Prostate gland (tissue), 2 donors: Measurements from ENCODE around the gene TBC1D16. TPM values are rescaled to one million over a fixed set of nuclear protein-coding genes. Genes with fewer than 3 reads are reported as not detected.
A peak's percentile ranks its signal among the peaks of the same experiment; 100 is the strongest.

Experiments used
- DNase-seq: peaks from one replicate; pipeline ENCODE4 v3.0.0-alpha.2; 2019; ENCODE audit warnings: low spot score
- H3K27ac ChIP-seq, 2 donors: fragments of 200-600 bp; sonication (generic); 2 replicates each; pipeline ENCODE4 v1.5.1; 2017 to 2019
- H3K27me3 ChIP-seq: fragments of 200-600 bp; sonication (generic); replicated peaks from 2 replicates; pipeline ENCODE4 v1.5.1; 2019; ENCODE audit not compliant: insufficient read depth
- H3K36me3 ChIP-seq, 2 donors: fragments of 200-600 bp; sonication (generic); 1 replicate in 1 of 2; 2 replicates in 1 of 2; pipeline versions ENCODE4 v1.5.1 to v1.8.1; 2017 to 2019
- H3K4me1 ChIP-seq: fragments of 200-600 bp; sonication (generic); replicated peaks from 2 replicates; pipeline ENCODE4 v1.5.1; 2019
- H3K4me3 ChIP-seq, 2 donors: fragments of 200-600 bp; sonication (generic); 2 replicates each; pipeline ENCODE4 v1.5.1; 2017 to 2019
- H3K9me3 ChIP-seq: fragments of 200-600 bp; sonication (generic); 2 replicates; pipeline ENCODE4 v1.5.1; 2017
- POLR2A ChIP-seq: fragments of 450-650 bp; IDR thresholded peaks from one replicate; pipeline ENCODE4 v1.6.1; 2016; ENCODE audit warnings: antibody characterized with exemption, mild to moderate bottlenecking
- POLR2AphosphoS5 ChIP-seq: sonication (generic); formaldehyde crosslinking; IDR thresholded peaks from one replicate; pipeline ENCODE4 v1.6.1; 2017; ENCODE audit warnings: antibody characterized with exemption
- WGBS: methylation state at CpG from one replicate; pipeline ENCODE4 v1.1.5; 2018; 5-methylcytosine and 5-hydroxymethylcytosine counted together
- intact Hi-C: fragments of 100-400 bp; cut with DNase I; formaldehyde crosslinking; loops from one replicate; pipeline ENCODE4 v1.14.2; 2022
- total RNA-seq, 2 donors: library from RNA; depleted of rRNA; stranded (reverse); fragments of >200 nt; gene quantifications; one replicate each; pipeline ENCODE4 v1.1.0, GENCODE V29; 2016
- TF ChIP-seq, protein P1 (sequence below), 4 experiments: fragments of 200-600 bp in 2 of 4; fragments of 450-650 bp in 2 of 4; sonication (generic) in 2 of 4; IDR thresholded peaks; 1 replicate in 3 of 4; 2 replicates in 1 of 4; pipeline ENCODE4 v1.5.1; 2016 to 2019; ENCODE audit warnings: antibody characterized with exemption in 4 of 4, mild to moderate bottlenecking in 2 of 4, moderate library complexity in 2 of 4

The TBC1D16 gene
- total RNA-seq, 2 donors from 2014 or later: 29.1 to 41.9 TPM

DNA sequence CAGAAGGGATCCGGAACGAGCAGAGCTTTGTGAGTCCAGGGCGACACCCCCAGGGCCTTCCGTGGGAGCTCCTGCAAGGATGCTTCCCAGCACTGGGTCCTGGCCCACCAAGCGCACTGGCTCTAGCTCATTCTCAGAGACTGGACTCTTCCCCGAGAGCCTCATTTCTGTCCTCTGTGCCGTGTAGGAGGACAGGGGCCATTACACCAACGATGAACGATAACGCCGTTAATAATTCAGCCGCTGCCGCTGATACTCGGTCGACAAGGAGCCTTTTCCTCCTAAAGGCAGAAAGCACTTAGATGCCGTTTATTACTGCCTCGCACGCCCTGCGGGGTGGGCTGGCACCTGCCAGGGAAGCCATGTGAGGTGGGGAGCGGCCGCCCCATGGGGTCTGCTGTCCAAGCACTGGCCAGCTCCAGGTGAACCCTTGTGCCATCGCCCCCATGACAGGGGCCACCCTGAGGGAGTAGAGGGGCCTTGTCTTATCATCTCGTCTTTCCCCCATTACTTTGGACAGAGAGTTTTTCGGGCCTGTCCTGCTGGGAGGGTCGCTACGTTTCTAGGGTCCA lies 33.5 kb downstream of the TBC1D16 start:
- TF ChIP-seq, protein P1, sequence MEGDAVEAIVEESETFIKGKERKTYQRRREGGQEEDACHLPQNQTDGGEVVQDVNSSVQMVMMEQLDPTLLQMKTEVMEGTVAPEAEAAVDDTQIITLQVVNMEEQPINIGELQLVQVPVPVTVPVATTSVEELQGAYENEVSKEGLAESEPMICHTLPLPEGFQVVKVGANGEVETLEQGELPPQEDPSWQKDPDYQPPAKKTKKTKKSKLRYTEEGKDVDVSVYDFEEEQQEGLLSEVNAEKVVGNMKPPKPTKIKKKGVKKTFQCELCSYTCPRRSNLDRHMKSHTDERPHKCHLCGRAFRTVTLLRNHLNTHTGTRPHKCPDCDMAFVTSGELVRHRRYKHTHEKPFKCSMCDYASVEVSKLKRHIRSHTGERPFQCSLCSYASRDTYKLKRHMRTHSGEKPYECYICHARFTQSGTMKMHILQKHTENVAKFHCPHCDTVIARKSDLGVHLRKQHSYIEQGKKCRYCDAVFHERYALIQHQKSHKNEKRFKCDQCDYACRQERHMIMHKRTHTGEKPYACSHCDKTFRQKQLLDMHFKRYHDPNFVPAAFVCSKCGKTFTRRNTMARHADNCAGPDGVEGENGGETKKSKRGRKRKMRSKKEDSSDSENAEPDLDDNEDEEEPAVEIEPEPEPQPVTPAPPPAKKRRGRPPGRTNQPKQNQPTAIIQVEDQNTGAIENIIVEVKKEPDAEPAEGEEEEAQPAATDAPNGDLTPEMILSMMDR (IDR thresholded peaks at IDR 0.05): no peak
- TF ChIP-seq POLR2AphosphoS5 (no peak), POLR2A (no peak)
- H3K4me3 ChIP-seq: no peak overlapping the region
- no peaks in the 10 kb centered on the region for H3K4me1 ChIP-seq
- H3K36me3 ChIP-seq: no peaks in the 10 kb centered on the region
- H3K27ac ChIP-seq: no peak overlapping the region
- no peaks in the 10 kb centered on the region for H3K9me3 ChIP-seq
- no peak for DNase-seq
- 92% methylated on average over 26 of the region's 26 CpGs for WGBS
- intact Hi-C loops: loop anchor here (10.0 kb wide), 2 partner anchors 223 to 253 kb away; partner anchors contain the start of genes SGSH and SLC26A11
- no peaks in the 10 kb centered on the region for H3K27me3 ChIP-seq

DNA sequence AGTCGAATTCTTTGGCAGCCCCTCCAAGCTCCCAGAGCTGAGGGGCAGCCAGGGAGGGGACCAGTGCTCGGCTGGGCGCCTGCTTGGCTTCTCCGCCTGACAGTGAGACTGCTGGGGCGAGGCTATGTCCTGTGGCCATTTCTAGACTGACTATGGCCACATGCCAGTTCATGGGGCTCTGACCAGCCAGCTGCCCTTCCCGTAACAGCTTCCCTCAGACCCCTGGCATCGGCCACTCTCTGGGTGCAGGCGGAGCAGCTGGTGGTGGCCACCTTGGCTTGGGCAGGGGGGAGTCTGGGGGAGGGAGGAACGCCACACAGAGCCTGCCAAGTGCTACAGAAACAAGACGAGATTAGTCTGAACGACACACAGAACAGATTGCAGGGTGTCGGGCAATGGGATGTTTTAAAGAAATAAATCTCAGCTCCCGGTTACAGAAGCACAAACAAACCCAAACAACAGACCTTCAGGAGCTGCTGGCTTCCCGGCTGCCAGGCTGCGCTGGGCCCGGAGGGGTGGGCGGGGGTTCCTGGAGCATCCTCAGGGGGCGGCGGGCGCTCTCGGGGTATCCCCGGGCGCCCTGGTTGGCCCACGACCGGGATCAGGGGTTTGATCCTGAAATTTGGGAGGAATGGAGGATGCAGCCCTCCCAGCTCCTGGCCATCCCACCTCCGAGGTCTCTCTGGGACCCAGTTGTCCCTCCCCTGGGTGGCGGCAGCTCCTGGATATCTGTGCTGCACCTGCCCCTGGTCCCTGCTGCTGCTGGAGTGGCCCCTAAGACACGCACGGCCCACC lies 34.5 kb downstream of the TBC1D16 start:
- Histone ChIP-seq H3K27me3 (no peaks in the 10 kb centered on the region), H3K4me3 (no peak overlapping the region), H3K4me1 (no peaks in the 10 kb centered on the region), H3K9me3 (no peaks in the 10 kb centered on the region), H3K36me3 (no peaks in the 10 kb centered on the region), H3K27ac (no peak overlapping the region)
- WGBS: 90% methylated on average over 28 of the region's 29 CpGs
- TF ChIP-seq POLR2A (no peak), POLR2AphosphoS5 (no peak)
- TF ChIP-seq, protein P1 (IDR thresholded peaks at IDR 0.05): no peak
- intact Hi-C loops: loop anchor here (10.0 kb wide), 2 partner anchors 224 to 254 kb away; partner anchors contain the start of genes SGSH and SLC26A11
- DNase-seq: no peak

DNA sequence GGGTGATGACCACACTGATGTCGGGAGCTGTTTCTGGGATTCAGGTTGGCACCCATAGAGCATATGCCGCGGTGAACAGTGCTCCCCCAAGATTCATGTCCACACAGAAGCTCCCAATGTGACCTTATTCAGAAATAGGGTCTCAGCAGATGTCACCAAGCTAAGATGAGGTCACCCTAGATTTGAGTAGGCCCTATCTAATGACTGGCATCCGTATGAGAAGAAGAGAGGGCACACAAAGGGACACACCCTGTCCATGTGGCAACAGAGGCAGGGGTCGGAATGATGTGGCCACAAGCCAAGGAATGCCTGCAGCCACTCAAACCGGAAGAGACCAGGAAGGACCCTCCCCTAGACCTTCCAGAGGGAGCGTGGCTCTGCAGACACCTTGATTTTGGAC lies 35.5 kb downstream of the TBC1D16 start:
- H3K4me1 ChIP-seq: no peaks in the 10 kb centered on the region
- WGBS: 98% methylated on average over 7 of the region's 7 CpGs
- intact Hi-C loops: loop anchor here (10.0 kb wide), 2 partner anchors 225 to 255 kb away; partner anchors contain the start of genes SGSH and SLC26A11
- no peaks in the 10 kb centered on the region for H3K27me3 ChIP-seq
- H3K9me3 ChIP-seq: no peaks in the 10 kb centered on the region
- H3K4me3 ChIP-seq: no peak overlapping the region
- TF ChIP-seq POLR2A: no peak
- TF ChIP-seq, protein P1 (IDR thresholded peaks at IDR 0.05): no peak
- no peak for TF ChIP-seq POLR2AphosphoS5
- DNase-seq: no peak
- no peak overlapping the region for H3K27ac ChIP-seq
- no peaks in the 10 kb centered on the region for H3K36me3 ChIP-seq

- H3K27ac ChIP-seq: no peak overlapping the region
- TF ChIP-seq, protein P1 (IDR thresholded peaks at IDR 0.05): no peak
- TF ChIP-seq POLR2A (no peak), POLR2AphosphoS5 (peak; percentile 11)
- H3K4me3 ChIP-seq: no peak overlapping the region
- H3K9me3 ChIP-seq: no peaks in the 10 kb centered on the region
- no peaks in the 10 kb centered on the region for H3K36me3 ChIP-seq
- intact Hi-C loops: no loop called here
- DNase-seq: no peak
- H3K27me3 ChIP-seq: no peaks in the 10 kb centered on the region
- WGBS: 87% methylated on average over 15 of the region's 15 CpGs
- H3K4me1 ChIP-seq: peaks cover 20% of the 10 kb centered on the region
Measured at GRCh38 chr17:79997011-79997660, 38.5 kb downstream of the TBC1D16 start.
